SIG-M5 treated with dmso at 0.1 percent for 504 hours (cell line): Measurements from ENCODE around the gene TDP1.

ENCODE experiments used
- DNase-seq: peaks from one replicate; lab custom pipeline; 2025; ENCODE audit not compliant: unreplicated experiment; lab: John Stamatoyannopoulos, UW

TDP1 gene

DNA sequence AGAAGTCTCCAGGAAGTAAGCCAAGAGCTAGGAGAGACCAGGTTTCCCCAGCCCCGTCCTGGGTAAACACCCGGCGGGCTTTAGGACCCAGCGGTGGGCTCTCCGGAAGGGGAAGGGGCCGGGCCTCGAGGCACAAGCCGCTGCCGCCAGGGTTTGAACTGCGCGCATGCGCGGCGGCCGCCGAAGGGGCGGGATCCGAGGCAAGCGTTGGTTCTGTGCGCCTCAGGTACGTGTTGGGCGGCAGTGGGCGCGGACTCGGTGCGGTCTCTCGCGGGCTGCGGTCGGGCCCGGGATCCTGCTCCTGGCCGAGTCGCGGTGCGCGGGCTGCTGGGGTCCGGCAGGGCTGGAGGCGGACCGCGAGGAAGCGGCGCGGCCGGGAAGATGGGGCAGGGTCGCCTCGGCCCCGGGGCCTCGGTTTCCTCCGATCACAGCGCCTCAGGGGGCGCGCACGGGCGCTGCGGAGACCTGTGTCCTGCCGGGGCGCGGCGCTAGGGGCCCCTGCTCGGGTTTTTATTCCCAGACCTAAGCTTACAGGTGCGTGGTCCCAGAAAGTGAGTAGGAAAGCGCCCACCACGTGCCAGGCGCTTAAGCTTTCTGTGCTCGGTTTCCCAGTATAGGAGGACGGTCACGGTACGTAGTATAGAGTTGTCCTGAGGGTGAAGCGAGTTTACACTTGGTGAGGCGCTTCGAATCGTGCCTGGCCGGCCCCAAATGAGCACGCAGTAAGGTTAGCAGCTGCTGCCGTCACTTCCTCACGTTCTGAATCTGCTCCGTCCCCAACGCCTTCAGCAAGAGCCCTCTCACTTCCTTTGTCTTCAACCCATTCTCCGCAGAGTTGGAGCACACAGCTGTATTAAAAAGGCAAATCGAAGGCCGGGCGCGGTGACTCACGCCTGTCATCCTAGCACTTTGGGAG is at the start of gene TDP1:
TDP1 (plus strand) TSS at position 183 of the 916 bp plus-strand sequence. CDS start 7,188 bp downstream, outside the sequence.
- peak; percentile 96 for DNase-seq

DNA sequence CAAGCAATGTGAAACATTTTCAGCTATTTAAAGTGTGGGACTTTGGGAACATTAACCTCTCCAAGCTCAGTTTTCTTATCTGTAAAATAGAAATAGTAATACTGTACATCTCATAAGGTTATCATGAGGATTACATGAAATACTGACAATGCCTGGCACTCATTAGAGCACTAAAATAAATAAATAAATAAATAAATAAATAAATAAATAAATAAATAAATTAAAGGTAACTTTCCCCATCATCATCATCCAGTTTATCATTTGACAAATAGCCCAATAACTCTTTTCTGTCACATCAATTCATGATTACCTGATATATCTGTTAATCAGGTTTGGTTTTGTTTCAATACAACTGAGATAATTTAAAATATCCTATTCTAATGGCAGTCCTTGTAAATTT is 49.7 kb upstream of the TDP1 start:
- DNase-seq, result no peak

DNA sequence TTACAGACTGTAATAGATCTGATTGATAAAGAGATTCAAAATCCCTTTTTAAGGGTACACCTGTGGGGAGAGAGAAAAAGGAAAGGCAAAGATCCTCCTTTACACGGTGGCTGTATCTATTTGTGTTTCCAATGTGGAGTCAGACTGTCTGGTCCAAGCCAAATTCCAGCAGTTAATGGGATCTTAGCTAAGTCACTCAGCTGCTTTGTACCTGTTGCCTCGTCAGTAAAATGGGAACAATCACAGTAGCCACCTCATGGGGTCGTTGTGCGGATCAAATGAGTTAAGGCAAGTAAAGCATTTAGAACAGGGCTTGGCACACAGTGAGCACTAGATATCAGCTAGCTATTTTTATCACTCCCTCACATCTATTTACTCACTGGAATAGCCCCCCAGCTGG is 48.1 kb upstream of the TDP1 start:
- no peak for DNase-seq

DNA sequence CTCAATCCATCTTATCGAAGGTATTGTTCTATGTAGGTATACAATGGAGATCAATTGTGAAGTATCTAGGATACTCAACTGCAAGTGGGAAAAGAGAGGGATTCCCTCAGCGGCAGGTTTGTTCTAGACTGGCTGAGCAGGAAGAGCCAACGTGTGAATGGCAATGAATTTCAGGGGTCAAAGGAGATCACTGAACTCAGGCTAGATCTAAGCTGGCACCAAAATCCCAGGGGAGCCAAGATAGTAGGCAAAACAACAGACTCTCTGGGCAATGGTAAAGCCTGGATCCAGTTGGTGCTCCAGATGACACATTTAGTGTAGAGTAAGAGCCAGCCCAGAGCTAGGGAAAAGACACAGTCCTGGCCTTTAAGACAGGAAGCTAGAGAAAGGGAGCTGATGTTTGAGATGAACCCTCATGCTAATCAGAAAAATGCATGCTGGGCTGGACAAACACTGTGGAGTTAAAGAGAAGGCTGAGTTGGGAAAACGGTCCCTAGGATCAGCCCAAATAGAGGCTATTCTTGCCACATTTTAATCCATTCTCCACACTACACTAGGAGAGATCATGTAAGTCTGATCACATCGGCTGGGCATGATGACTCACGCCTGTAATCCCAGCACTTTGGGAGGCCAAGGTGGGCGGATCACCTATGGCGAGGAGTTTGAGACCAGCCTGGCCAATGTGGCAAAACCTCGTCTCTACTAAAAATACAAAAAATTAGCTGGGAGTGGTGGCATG is 46.8 kb upstream of the TDP1 start:
- DNase-seq, result no peak

DNA sequence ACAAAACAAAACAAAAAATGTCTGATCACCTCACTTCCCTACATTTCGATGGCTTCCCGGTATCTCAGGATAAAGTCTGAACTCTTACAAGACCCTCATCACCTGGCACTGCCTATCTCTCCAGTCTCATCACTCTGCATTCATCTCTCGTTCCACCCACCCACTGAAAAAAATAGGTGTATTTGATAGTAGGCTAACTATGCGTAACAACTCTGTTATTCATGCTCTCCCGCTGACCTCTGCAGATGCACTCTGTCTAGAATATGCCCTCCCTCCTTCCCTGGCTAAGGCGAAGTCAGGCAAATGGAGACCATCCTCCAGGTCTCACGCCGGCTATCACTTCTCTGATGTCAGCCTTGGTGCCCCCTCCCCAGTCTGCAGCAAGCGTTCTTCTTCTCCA is 46.1 kb upstream of the TDP1 start:
- DNase-seq, result no peak

DNA sequence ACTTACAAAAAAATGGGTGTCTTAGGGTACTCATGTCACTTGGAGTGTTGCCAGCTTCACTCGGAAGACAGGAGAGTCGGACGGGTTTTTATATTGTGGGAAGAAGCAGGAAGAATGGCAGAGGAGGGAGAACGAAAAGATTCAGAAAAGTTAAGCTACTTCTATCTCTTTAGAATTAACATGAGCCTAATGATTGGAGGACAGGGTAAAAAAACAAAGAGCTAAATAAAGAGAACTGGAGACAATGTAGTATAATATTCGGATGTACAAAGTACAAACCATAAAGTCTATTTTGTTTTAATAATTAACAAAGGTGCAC is 45.1 kb upstream of the TDP1 start:
- no peak for DNase-seq

DNA sequence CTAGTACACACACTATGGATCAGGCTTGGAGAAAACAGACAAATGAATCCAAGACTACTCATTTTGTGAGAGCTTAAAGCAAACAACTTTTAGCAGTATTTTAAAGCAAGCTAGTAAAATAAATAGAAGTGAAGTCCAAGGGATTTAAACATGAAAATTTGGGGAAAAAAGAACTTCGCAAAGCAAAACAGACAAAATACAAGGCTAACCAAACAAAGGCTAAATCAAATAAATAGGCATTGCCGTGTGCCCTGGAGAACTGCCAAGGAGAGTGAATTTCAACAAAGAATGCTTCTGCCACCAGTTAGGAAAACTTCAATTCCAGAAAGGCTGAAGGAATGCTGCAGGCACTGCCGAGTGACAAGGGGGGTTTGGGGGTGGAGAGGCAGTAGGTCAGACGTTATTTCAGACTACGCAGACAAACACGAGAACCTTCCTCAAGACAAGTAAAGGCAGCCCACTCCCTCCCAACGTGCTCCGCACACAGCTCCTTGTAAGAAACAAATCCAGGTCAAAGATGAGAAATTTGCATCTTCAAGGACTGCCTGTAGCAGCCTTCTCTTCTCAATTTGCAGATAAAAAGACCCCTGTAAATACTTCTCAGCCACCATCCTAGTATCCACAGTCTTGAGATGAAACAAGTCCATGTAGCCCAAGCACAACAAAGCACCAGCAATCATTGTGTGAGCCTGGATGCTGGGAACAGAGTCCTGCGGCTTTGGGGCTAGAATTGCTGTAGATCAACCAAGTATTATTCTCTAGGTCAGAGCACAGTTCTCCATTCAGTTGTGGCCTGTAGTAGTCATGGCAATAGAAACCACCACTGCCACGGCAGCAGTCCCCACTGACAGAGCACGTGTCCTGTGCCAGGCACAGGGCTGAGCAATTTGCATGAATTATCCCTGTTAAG is 44.5 kb upstream of the TDP1 start:
- DNase-seq, result no peak

DNA sequence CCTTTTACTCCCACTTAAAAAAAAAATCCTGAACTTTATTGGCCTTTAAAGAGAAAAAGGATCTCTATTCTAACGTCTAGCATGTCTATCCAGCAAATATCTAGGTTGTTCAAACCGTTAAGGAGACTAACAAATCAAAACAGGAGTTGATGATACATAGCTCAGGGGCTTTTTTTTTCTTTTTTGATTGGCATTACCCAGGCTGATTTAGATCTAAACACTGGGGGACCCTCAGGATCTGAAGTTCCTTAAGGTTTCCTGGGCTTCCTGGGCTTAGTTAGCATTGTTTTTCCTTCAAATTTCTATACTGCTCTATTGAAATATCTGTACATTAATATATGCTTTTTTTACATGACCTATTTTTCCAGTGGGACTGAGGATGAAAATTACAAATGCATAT is 43.5 kb upstream of the TDP1 start:
- DNase-seq, result no peak

DNA sequence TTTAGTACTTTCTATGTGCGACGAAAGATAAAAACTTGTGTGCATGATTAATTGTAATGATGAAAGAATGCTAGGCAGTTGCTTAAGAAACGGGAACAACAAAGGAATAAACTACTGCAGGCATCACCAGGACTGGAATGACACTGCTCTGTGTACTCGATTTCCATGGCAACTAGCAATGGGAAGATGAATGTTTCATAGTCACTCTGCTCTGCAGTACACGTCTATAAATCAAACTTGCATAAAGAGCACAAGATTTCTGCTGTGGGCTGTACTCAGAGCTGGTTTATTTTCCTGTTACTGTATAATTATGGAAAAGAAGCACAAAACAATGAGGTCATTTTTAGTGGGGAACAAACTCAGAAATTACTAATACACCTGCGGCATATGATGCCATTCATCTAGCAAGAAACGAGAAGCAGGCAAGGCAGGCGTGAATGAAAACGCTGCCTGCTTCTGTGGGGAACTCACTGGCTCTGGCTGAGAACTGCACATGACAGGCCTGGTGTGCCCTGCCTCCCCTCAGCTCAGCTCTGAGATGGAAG is 43.0 kb upstream of the TDP1 start:
- no peak for DNase-seq

DNA sequence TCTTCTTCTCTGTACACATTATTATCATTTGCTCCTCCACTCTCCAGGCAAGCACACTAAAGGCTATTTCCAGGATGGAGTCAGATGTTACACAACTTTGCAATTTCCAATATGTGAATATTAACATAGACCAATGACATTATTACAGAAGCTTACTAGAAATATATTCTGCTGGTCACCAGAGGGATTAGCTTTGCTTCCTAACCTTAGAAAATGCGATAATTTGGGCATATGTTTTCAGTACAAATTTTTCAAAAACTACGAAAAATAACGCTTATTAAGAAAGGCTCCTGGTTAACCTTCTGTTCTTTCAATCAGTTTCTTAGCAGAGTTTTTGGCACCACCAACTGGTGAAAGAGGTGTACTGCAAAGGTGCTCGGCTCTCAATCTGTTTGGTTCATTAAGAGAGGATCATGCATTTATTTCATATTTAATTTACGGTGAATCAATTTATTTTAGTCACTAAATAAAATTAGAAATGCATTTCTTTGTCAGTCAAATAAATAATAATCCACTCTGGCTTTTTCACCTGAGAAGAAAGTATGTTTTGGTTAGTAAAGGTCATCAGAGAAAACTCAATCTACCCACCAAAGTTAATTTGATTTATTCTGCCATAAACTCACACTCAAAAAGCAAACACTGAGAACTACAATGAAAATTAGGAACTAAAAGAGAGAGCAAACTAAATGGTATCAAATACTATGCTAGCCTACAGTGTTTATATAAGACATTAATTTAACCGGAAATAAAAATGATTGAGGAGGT is 40.4 kb upstream of the TDP1 start:
- peak; percentile 55 for DNase-seq

DNA sequence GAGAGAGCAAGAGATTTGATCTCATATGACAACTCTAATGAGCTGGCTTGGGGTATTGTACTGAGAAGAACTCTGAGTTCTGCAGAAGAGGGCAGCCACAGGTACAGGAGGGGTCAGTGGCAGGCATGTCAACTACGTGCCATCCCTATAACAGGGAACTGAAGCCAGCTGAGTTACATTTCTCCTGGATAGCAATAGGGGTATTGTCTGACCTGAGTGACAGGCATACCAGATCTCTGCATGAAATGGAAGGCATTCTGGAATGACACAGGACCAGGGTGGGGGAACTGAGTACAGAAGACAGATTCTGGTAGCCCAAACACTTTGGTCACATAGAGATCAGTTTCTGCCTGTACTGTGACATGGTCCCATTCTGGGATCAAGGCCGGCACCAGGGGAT is 37.0 kb upstream of the TDP1 start:
- DNase-seq, result no peak

DNA sequence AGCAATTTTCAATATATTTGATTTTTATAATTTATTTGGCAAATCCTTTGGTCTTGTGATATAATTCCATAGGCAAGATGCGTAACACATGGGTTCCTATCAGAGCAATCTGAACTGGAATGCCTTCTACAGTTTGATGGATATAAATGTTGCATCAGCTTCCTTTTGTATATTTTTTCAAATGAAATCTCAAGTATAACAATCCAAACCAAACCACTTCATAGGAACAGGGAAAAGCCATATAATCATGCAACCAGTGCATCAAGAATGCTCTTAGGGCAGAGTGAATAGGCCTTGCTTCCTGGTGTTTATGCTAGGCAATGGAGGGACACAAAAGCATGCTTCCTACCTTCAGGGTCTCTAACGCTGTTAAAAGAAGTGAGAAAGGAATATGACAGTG is 35.7 kb upstream of the TDP1 start:
- DNase-seq, result no peak

DNA sequence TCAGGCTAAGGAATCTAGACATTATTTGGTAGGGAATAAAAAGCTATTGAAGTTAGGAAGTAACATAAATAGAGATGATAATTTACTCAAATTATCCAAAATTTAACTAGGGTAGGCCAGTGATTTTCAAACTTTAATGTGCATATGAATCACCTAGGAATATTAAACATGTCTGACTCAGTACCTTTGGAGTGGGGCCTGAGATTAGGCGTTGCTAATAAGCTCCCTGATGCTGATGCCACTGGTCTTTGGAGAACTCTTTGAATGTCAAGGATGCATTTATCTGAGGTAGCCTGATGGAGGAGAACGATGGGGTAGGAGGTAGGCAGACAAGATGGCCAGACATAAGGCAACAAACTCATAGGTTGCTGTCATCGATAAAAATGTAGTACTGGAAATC is 34.4 kb upstream of the TDP1 start:
- DNase-seq, result no peak

DNA sequence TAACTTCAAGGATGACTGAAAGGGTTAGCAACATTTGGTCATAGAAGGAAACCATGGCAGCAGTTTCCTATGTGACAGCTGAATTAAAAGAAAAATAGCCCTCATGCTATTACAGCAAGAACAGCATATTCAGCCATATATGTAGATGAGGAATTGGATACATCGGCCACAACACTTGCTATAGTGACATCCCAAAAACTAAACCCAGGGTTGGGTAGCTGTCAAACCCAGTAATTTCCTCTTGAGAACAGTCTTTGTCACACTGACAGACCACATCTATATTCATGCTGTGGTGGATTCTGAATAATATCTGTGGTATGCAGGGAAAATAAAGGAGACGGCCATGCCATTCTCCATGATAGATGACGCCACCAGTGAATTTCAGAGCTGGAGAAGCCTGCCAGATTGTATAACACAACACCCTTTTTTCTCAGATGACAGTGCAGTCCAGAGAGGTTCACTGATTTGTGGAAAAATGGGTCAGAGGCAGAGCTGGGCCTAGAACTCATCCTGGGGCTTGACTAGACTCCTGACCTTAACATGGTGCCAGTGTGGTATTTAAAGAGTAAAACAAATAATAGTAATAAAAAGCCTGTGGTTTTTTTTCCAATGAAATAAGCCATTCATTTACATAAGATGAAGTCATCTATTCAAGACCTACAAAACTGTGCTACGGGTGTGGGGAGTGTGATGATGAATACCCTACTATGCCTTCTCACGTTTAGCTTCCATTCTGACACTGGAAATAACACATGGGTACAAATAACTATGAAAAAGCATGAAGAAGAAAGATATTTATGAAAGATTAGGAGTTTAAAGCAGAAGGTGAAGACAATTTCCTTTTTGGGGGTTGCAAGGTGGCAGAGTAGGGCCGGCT is 33.5 kb upstream of the TDP1 start:
- no peak for DNase-seq

DNA sequence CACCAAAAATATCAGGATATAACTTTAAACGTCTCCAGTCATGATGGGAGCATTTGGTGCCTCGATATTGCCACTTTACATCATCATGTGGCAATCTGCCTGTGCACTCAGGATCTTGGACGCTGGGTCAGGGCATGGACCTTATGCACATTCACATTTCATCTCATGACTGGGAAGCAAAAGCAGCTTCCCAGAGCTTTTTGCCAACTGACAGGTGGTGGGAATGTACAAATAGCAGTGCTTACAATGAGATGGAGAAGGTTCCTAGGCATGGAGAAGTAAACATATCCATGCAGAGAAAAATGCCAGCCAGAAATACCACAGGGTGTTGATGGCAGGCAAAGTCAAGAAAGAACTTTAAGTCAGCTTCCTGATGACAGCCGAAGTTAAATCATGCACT is 31.5 kb upstream of the TDP1 start:
- DNase-seq, result no peak

DNA sequence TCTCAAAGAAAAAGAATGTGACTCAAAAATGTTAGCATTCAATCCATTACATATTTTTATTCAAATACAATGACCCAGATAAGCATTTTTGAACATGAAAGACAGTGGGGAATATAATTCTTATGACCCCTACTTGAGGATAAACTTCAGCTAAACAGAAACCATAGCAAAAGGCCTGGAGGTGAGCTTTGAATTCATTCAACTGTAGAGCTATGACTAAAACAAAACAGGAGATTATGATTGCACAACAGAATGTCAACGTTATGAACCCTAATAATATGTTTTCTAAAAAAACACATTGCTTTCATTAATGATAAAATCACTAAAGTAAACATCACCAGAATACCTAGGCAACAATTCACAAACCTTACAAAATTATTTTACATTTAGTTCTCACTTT is 29.0 kb upstream of the TDP1 start:
- no peak for DNase-seq

DNA sequence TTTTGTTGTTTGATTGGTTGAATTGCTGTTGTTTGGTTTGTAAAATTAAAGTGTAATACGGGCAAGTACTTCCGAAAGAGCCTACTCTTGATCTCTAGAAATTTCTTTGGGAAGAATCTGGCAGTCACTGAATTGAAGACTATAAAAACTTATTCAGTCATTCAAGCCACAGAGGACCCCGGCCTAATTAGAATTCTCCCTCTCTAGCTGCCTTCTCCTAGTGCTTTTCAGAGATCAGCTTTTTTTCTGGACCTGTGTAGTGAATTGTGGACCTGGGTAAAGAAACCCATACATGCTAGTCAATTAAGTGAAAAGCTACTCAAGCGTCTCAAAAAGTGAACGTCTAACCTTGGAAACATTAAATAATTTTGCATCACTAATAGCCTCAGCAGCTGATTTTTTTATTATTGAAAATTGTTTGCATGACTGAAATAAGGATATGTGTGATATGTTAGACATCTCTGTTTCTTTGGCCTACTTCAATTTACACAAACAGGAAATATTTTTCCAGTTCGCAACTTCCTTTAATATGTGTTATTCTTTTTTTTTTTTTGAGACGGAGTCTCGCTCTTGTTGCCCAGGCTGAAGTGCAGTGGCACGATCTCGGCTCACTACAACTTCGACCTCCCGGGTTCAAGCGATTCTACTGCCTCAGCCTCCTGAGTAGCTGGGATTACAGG is 28.4 kb upstream of the TDP1 start:
- DNase-seq, result no peak

DNA sequence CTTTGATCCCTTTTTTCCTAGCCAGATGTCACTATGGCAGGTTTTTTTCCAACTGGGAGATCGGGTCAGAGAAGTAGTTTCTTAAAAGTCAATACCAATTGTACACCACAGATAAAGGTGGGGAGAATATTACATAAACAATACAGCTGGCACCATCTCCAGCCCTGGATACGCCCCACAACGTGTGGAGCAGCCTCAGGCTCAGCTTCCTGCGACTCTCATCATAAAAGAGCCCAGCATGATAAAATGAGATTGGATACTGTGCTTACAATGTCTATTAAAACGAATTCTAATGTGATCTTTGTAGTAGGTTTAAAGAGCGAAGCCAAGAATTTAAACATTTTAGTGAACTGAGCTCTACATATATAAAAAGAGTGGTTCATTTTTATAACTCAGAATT is 22.7 kb upstream of the TDP1 start:
- no peak for DNase-seq

DNA sequence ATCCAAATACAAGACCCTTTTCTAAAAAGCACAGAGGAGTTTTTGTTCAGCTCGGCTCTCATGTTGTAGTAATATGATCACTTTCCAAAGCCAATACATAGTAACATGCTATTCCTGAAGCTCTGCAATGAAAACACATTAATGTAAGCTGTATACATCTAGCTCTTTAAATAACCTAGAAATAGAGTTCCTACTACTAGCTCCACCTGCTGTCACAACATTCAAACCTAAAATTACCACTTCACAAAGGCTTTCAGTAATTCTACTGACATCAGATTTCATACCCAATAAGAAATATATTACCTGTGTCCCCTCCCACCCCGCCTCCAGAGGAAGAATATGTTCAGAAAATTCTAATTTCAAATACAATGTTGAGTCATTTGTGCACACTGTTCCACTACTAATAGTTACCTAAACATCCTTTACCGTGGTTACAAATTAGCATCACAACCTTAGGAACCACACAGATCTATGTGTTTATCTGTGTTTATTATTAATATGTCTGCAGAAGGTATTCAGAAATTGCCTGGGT is 19.0 kb upstream of the TDP1 start:
- peak; percentile 25 for DNase-seq
